SIG-M5 treated with dmso at 0.1 percent for 504 hours (cell line): ENCODE data around the gene CEBPZOS.

Source experiments
- DNase-seq: peaks from one replicate; lab custom pipeline; 2025; ENCODE audit not compliant: unreplicated experiment; lab: John Stamatoyannopoulos, UW

The CEBPZOS gene

DNA sequence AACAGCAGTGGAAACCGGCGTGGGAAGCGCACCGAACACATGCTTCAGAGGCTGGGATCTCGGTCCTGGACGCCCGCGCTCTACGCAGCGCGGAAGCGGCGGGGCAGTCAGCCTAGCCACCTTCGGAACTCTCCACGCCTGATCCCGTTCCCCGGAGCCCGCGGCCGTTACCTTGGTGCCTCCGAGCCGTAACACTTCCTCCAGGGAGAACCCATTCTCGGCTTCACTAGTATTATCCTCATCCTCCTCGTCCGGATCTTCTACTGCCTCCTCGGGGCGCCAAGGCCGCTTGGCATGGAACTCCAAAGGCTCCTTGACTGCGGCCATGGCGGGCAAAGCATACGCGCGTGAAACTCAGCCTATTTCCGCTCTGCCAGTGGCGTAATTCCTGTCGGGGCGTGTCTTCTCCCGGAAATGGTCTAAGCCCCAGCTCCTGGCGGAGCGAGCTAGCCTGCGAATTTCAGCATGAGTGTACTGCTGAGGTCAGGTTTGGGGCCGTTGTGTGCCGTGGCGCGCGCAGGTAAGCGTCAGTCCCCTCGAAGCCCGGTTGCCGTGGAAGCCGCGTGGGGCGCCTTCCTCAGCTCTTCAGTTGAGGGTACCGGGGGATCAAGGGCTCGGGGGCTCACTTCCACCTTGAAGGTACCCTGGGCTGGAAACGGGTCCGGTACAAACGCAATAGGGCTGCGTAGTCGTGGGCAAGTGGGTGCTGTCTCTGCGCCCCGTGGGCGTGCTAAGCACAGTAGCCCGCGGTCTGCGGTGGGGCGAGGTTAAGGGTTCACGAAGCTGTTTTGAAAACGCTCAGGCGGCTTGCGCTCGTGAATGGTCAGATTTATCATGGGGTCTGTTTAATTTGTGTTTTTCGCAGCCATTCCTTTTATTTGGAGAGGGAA is 35.2 kb downstream of the CEBPZOS start, which contains the start of the genes CEBPZ and NDUFAF7:
TSS of gene CEBPZ (minus strand) at position 356 of the 890 bp plus-strand sequence. CDS start at position 327, 29 bp downstream.
TSS of gene NDUFAF7 (plus strand) at position 418 of the 890 bp plus-strand sequence. CDS start at position 466, 48 bp downstream.
- DNase-seq: peak; percentile 95

DNA sequence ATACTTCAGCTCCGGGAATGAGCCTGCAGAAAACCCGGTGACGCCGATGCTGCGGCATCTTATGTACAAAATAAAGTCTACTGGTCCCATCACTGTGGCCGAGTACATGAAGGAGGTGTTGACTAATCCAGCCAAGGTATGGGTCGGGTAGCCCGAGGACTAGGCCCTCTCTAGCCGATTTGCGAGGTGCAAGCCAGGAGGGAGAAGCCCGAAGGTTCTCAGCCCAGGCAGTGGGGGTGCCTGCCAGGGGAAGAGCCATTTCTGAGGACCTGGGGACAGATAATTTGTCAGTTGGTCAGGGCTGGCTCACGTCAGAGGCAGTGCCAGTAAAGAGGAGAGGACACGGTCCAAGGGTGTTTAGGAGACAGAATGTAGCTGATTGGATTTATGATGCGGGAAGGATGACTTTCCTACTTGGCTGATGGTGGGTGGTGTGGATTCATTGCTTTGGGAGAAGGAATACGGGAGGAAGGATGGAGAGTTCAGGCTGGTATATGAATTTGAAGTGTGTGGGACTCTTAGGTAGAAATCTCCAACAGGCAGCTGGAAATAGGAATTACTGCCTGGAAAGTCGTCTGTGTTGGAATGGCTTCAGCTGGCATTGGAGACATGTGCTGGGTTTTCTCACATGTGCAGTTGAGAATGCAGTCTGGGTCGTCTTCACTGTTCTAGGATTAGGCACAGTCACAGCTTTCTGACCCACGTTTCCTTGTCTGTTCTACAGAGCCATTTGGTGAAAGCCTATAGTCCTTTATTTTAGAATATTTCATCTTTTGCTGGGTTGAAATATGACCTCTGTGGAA is 36.0 kb downstream of the CEBPZOS start:
- DNase-seq: no peak

DNA sequence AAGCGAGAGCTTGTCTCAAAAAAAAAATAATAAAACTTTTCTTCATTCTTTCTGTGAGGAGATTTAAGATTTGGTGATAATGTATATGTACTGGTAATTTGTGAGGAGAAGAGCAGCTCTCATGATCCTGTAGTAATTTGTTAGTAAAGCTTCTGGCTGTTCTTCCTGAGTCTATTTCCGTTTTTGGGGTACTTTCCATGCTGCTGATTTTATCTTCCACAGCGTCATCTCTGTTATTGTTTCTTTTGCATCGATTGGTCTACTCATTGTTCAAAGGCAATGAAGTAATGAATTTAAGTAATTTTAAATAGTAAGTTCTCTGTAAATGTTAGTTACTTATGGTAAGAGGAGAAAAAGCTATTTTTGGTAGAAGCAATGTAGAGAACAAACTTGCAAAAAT is 47.1 kb downstream of the CEBPZOS start:
- no peak for DNase-seq

DNA sequence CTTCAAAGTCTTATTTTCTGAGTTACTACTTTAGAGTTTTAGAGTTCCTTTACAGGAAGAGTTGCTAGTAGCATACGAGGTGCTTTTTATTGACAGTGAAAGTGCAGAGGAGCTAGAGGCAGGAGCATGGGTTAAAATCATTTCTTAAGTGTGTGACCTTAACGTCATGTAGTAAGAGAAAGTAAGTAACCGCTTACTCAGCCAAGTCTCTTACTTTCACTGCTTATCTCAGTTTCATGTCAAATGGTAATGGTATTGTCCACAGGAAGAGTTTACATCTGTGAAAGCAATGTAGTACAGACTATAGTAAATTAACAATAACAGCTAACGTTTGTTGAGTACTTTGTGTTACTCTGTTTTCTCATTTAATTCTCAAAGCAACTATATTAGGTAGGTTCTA is 47.7 kb downstream of the CEBPZOS start:
- no peak for DNase-seq

DNA sequence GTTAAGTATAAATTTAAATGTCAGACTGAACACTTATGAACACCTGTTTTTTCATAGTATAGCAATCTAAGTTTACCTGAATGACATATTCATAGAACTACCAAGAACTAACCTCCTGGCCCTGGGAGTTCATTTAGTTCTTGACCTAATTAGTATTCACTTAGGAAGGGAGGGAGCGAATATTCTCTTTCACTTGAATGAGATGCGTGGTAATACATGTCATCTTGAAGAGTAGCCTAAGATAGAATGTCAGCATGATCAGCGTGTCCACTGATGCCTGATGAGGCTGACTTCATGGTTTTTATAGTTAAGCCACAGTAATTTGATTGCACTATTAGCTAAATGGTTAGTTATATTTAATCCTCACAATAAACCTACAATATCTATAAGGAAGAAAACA is 48.5 kb downstream of the CEBPZOS start:
- no peak for DNase-seq

DNA sequence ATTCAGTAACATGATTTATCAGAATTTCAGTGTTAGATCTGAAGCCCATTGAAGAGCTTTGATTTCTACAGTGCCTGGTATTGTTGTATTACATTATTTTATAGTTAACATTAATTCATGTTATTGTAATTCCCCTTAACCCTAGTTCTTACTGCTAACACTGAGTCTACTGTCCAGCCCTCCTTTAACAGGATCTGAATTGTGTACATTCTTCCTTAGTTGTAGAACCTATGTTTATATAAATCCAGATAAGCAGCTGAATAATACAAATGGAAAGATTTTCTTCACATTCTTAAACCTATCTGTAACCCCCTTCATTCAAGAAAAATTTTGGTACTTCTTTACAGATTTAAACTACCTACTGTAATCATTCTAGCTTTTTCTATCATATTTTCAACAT is 49.9 kb downstream of the CEBPZOS start:
- DNase-seq: no peak

DNA sequence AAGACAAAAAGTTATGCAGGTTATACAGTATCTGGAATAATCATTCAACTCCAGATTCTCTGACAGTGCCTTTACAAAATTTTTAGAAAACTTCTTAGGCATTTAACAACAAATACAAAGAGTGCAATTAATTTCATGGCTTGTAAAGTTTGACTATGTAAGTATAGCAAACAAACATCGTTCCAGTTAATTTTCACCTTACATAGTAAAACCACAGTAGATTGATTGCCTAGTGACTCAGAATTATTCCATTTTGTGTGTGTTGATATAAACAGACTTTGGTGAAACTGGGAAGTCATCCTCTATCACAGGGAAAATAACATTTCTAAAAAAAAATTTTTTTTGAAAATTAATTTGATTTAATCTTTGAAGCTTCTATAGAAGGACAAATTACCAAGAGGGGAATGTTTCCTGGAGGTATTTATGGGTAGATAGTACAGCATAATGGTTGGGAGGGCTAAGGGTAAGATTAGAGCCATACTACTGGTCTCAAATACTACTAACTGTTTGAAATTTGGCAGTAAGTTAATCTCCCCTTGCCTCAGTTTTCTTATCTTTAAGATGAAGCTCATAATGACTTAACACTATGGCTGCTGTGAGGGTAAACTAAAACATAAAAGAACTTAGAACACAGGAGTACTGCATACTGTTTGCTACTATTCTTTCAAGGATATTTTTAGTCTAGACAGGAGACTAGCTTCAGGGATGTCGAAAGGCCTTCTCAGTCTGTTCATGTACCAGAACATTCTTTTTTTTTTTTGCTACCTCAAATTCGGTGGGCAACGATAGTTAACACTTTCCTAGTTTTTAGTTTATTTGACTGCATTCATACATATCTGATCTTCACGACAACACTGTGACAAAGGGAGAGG is 54.8 kb downstream of the CEBPZOS start:
- no peak for DNase-seq
